ENCODE data around the gene UBE2E2. TPM values are rescaled to one million over a fixed set of nuclear protein-coding genes. Genes with fewer than 3 reads are reported as not detected.

Gene UBE2E2
- total and polyA plus RNA-seq, 8 donors = 6.5 to 128 (median 18.9) TPM

- TF ChIP-seq, protein P1, sequence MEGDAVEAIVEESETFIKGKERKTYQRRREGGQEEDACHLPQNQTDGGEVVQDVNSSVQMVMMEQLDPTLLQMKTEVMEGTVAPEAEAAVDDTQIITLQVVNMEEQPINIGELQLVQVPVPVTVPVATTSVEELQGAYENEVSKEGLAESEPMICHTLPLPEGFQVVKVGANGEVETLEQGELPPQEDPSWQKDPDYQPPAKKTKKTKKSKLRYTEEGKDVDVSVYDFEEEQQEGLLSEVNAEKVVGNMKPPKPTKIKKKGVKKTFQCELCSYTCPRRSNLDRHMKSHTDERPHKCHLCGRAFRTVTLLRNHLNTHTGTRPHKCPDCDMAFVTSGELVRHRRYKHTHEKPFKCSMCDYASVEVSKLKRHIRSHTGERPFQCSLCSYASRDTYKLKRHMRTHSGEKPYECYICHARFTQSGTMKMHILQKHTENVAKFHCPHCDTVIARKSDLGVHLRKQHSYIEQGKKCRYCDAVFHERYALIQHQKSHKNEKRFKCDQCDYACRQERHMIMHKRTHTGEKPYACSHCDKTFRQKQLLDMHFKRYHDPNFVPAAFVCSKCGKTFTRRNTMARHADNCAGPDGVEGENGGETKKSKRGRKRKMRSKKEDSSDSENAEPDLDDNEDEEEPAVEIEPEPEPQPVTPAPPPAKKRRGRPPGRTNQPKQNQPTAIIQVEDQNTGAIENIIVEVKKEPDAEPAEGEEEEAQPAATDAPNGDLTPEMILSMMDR (IDR thresholded peaks at IDR 0.05) = no peak
- TF ChIP-seq POLR2A (IDR thresholded peaks at IDR 0.05) (no peak), POLR2AphosphoS5 (IDR thresholded peaks at IDR 0.05) (no peak), EP300 (IDR thresholded peaks at IDR 0.05) (no peak)
- Histone ChIP-seq H3K27me3 (no peaks in the 10 kb centered on the region), H3K9me3 (peaks cover 0 to 22% (median 6%) of the 10 kb centered on the region in 4 donors), H3K4me1 (no peaks in the 10 kb centered on the region), H3K36me3 (no peaks in the 10 kb centered on the region), H3K27ac (no peak overlapping the region), H3K4me3 (no peak overlapping the region)
- 49 to 78% (median 61%) methylated on average over 2 of the region's 2 CpGs for WGBS, 5 donors
- intact Hi-C loops (cut with DNase I; ENCODE audit: low total_unique reads) = no loop called here
- no peak for DNase-seq
These were observed 272.3 kb downstream of the UBE2E2 start for GRCh38 chr3:23475446-23475845.

GRCh38 chr3:23479026-23479425 lies 275.9 kb downstream of the UBE2E2 start:
- Histone ChIP-seq H3K36me3 (no peaks in the 10 kb centered on the region), H3K27ac (no peak overlapping the region), H3K4me1 (peaks cover 0 to 13% (median 0%) of the 10 kb centered on the region in 4 donors), H3K27me3 (no peaks in the 10 kb centered on the region), H3K4me3 (no peak overlapping the region), H3K9me3 (peaks cover 0 to 22% (median 6%) of the 10 kb centered on the region in 4 donors)
- WGBS, 5 donors = 81 to 95% (median 92%) methylated on average over 3 of the region's 3 CpGs
- intact Hi-C loops (cut with DNase I; ENCODE audit: low total_unique reads) = no loop called here
- TF ChIP-seq POLR2AphosphoS5 (IDR thresholded peaks at IDR 0.05) = no peak
- TF ChIP-seq POLR2A (IDR thresholded peaks at IDR 0.05) = no peak
- TF ChIP-seq EP300 (IDR thresholded peaks at IDR 0.05) = no peak
- TF ChIP-seq, protein P1 (IDR thresholded peaks at IDR 0.05) = no peak
- DNase-seq = no peak

DNA sequence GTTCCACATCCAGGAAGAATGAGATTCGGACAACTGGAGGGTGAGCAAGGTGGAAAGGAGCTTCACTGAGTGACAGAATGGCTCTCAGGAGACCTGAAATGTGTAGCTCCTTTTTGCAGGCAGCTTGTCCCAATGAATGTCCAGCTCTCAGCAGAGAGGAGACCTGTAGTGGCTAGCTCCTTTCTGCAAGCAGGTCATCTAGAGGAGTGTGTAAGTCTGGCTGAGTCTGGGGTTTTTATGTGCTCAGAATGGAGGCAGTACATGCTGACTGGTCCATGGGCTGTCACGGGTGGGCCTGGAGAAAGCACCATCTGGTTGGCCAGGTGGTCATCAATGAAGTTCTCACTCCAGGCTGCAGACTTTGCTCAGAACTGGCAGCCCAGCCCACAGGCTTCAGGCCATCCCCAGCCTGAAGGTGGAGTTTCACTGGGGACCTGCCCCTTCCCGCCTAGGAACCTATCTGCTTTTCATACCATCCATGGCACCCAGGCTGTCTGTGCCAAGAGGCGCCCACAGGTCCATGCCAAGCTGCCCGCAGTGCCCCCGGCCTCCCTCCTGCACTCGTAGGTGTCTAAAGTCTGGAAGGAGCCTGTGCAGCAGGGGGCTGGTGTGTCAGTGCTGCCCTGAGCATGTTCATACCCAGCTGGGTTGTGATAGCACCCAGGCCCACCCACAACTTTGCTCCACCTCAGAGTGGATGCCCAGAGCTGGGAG lies 276.6 kb downstream of the UBE2E2 start:
- Histone ChIP-seq H3K27me3 (no peaks in the 10 kb centered on the region), H3K27ac (no peak overlapping the region), H3K36me3 (no peaks in the 10 kb centered on the region), H3K9me3 (peaks cover 0 to 22% (median 6%) of the 10 kb centered on the region in 4 donors), H3K4me1 (peaks cover 0 to 13% (median 0%) of the 10 kb centered on the region in 4 donors), H3K4me3 (no peak overlapping the region)
- WGBS, 5 donors = 79 to 93% (median 89%) methylated on average over 7 of the region's 7 CpGs
- TF ChIP-seq, protein P1 (IDR thresholded peaks at IDR 0.05) = no peak
- no peak for TF ChIP-seq EP300 (IDR thresholded peaks at IDR 0.05)
- no peak for DNase-seq
- intact Hi-C loops (cut with DNase I; ENCODE audit: low total_unique reads) = no loop called here

- intact Hi-C loops (cut with DNase I; ENCODE audit: low total_unique reads) = no loop called here
- TF ChIP-seq, protein P1 (IDR thresholded peaks at IDR 0.05) = no peak
- TF ChIP-seq POLR2AphosphoS5 (IDR thresholded peaks at IDR 0.05) (no peak), POLR2A (IDR thresholded peaks at IDR 0.05) (no peak), EP300 (IDR thresholded peaks at IDR 0.05) (no peak)
- Histone ChIP-seq H3K4me1 (peaks cover 0 to 13% (median 0%) of the 10 kb centered on the region in 4 donors), H3K36me3 (no peaks in the 10 kb centered on the region), H3K27ac (no peak overlapping the region), H3K9me3 (peaks cover 0 to 22% (median 6%) of the 10 kb centered on the region in 4 donors), H3K27me3 (no peaks in the 10 kb centered on the region), H3K4me3 (no peak overlapping the region)
- 90 to 97% (median 91%) methylated on average over 8 of the region's 8 CpGs for WGBS, 5 donors
- no peak for DNase-seq
These were observed 277.2 kb downstream of the UBE2E2 start for GRCh38 chr3:23480329-23480714.

Measured in stomach (tissue), 9 donors.